Ectodermal cell (in vitro differentiated cells): ENCODE measurements around the gene PIP5K1C.
A peak's percentile ranks its signal among the peaks of the same experiment; 100 is the strongest.

Experiments
- H3K27ac ChIP-seq: 2 replicates; pipeline ENCODE4 v1.7.0; 2013; ENCODE audit warnings: mild to moderate bottlenecking, low read depth, low read length; ENCODE audit not compliant: insufficient read depth, poor library complexity, severe bottlenecking
- H3K27me3 ChIP-seq: 2 replicates; pipeline ENCODE4 v1.7.0; 2013; ENCODE audit warnings: mild to moderate bottlenecking, low read length; ENCODE audit not compliant: insufficient read depth, control insufficient read depth, poor library complexity, severe bottlenecking
- H3K36me3 ChIP-seq: one replicate; pipeline ENCODE4 v1.7.0; 2013; ENCODE audit warnings: low read length; ENCODE audit not compliant: control insufficient read depth, insufficient read depth
- H3K4me1 ChIP-seq: one replicate; pipeline ENCODE4 v1.7.0; 2013; ENCODE audit warnings: low read length; ENCODE audit not compliant: control insufficient read depth, insufficient read depth
- H3K4me3 ChIP-seq: 2 replicates; pipeline ENCODE4 v1.7.0; 2013; ENCODE audit warnings: low read depth, low read length, control low read depth; ENCODE audit not compliant: insufficient read depth
- H3K9me3 ChIP-seq: 2 replicates; pipeline ENCODE4 v1.7.0; 2013; ENCODE audit warnings: mild to moderate bottlenecking, low read length, moderate library complexity; ENCODE audit not compliant: control insufficient read depth
- WGBS, 2 experiments: methylation state at CpG; one replicate each; pipeline ENCODE4 v1.1.7; 2013; ENCODE audit warnings: missing lambda C conversion rate in 2 of 2; 5-methylcytosine and 5-hydroxymethylcytosine counted together

Gene PIP5K1C

GRCh38 chr19:3693025-3693925 is 7.0 kb downstream of the PIP5K1C start:
- Histone ChIP-seq H3K27me3 (no peaks in the 10 kb centered on the region), H3K36me3 (no peaks in the 10 kb centered on the region), H3K27ac (no peak overlapping the region), H3K4me3 (no peak overlapping the region), H3K4me1 (peaks cover 5% of the 10 kb centered on the region), H3K9me3 (no peaks in the 10 kb centered on the region)
- WGBS, 2 experiments = 94% methylated on average over 34 of the region's 34 CpGs

- Histone ChIP-seq H3K4me1 (peaks cover 13% of the 10 kb centered on the region), H3K9me3 (no peaks in the 10 kb centered on the region), H3K4me3 (no peak overlapping the region), H3K27ac (no peak overlapping the region), H3K36me3 (no peaks in the 10 kb centered on the region), H3K27me3 (no peaks in the 10 kb centered on the region)
- whole genome bisulfite sequencing, 2 experiments = 93 to 94% methylated on average over 25 of the region's 25 CpGs
Observed at GRCh38 chr19:3692141-3693024, 7.9 kb downstream of the PIP5K1C start.

- 95 to 98% methylated on average over 18 of the region's 18 CpGs for WGBS, 2 experiments
- no peaks in the 10 kb centered on the region for H3K9me3 ChIP-seq
Observed at GRCh38 chr19:3691726-3692125, 8.5 kb downstream of the PIP5K1C start.

GRCh38 chr19:3691372-3691716 is 8.9 kb downstream of the PIP5K1C start:
- no peaks in the 10 kb centered on the region for H3K36me3 ChIP-seq
- H3K27me3 ChIP-seq = no peaks in the 10 kb centered on the region
- H3K9me3 ChIP-seq = no peaks in the 10 kb centered on the region
- H3K27ac ChIP-seq = no peak overlapping the region
- no peak overlapping the region for H3K4me3 ChIP-seq
- H3K4me1 ChIP-seq = peaks cover 14% of the 10 kb centered on the region
- WGBS, 2 experiments = 93 to 94% methylated on average over 16 of the region's 16 CpGs

More at GRCh38 chr19:3691726-3692125, 8.5 kb downstream of the PIP5K1C start:
- Histone ChIP-seq H3K27me3 (no peaks in the 10 kb centered on the region), H3K4me3 (no peak overlapping the region), H3K27ac (no peak overlapping the region), H3K36me3 (no peaks in the 10 kb centered on the region), H3K4me1 (peaks cover 14% of the 10 kb centered on the region)

GRCh38 chr19:3690551-3691371 is 9.5 kb downstream of the PIP5K1C start:
- H3K27ac ChIP-seq = no peak overlapping the region
- peaks cover 14% of the 10 kb centered on the region for H3K4me1 ChIP-seq
- H3K9me3 ChIP-seq = no peaks in the 10 kb centered on the region
- H3K4me3 ChIP-seq = no peak overlapping the region
- H3K36me3 ChIP-seq = no peaks in the 10 kb centered on the region
- no peaks in the 10 kb centered on the region for H3K27me3 ChIP-seq
- WGBS, 2 experiments = 95 to 96% methylated on average over 31 of the region's 31 CpGs

- no peaks in the 10 kb centered on the region for H3K9me3 ChIP-seq
- H3K4me1 ChIP-seq = peaks cover 16% of the 10 kb centered on the region
- H3K36me3 ChIP-seq = peaks cover 5% of the 10 kb centered on the region
- 29 to 32% methylated on average over 55 of the region's 55 CpGs for WGBS, 2 experiments
- H3K27ac ChIP-seq = no peak overlapping the region
- peak overlapping the region; percentile 19 for H3K4me3 ChIP-seq
- no peaks in the 10 kb centered on the region for H3K27me3 ChIP-seq
Observed at GRCh38 chr19:3687774-3688706, 12.2 kb downstream of the PIP5K1C start.

GRCh38 chr19:3687393-3687773 is 12.9 kb downstream of the PIP5K1C start:
- Histone ChIP-seq H3K36me3 (peaks cover 5% of the 10 kb centered on the region), H3K27ac (no peak overlapping the region), H3K4me1 (peaks cover 18% of the 10 kb centered on the region), H3K9me3 (no peaks in the 10 kb centered on the region), H3K27me3 (no peaks in the 10 kb centered on the region), H3K4me3 (no peak overlapping the region)
- WGBS, 2 experiments = 82 to 83% methylated on average over 12 of the region's 12 CpGs

- 96 to 97% methylated on average over 7 of the region's 8 CpGs for WGBS, 2 experiments
- peaks cover 5% of the 10 kb centered on the region for H3K36me3 ChIP-seq
- no peaks in the 10 kb centered on the region for H3K9me3 ChIP-seq
- peaks cover 18% of the 10 kb centered on the region for H3K4me1 ChIP-seq
- no peak overlapping the region for H3K4me3 ChIP-seq
- H3K27ac ChIP-seq = no peak overlapping the region
- no peaks in the 10 kb centered on the region for H3K27me3 ChIP-seq
Observed at GRCh38 chr19:3684817-3685410, 15.4 kb downstream of the PIP5K1C start.
